ENCODE data around the gene RRP1B. TPM values are rescaled to one million over a fixed set of nuclear protein-coding genes. Genes with fewer than 3 reads are reported as not detected.

RRP1B gene
- total and polyA plus RNA-seq, 9 of the 15 experiments (the other 6 are each of a cell fraction or from before 2014, with no cell fraction given) = 6.8 to 66.6 (median 41.9) TPM

GRCh38 chr21:43720539-43721166 is 61.3 kb downstream of the RRP1B start (continued):
- TF ChIP-seq, protein P1, sequence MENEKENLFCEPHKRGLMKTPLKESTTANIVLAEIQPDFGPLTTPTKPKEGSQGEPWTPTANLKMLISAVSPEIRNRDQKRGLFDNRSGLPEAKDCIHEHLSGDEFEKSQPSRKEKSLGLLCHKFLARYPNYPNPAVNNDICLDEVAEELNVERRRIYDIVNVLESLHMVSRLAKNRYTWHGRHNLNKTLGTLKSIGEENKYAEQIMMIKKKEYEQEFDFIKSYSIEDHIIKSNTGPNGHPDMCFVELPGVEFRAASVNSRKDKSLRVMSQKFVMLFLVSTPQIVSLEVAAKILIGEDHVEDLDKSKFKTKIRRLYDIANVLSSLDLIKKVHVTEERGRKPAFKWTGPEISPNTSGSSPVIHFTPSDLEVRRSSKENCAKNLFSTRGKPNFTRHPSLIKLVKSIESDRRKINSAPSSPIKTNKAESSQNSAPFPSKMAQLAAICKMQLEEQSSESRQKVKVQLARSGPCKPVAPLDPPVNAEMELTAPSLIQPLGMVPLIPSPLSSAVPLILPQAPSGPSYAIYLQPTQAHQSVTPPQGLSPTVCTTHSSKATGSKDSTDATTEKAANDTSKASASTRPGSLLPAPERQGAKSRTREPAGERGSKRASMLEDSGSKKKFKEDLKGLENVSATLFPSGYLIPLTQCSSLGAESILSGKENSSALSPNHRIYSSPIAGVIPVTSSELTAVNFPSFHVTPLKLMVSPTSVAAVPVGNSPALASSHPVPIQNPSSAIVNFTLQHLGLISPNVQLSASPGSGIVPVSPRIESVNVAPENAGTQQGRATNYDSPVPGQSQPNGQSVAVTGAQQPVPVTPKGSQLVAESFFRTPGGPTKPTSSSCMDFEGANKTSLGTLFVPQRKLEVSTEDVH (IDR thresholded peaks at IDR 0.05; ENCODE audit: low read depth, partially characterized antibody) = no peak
- TF ChIP-seq, protein P2, sequence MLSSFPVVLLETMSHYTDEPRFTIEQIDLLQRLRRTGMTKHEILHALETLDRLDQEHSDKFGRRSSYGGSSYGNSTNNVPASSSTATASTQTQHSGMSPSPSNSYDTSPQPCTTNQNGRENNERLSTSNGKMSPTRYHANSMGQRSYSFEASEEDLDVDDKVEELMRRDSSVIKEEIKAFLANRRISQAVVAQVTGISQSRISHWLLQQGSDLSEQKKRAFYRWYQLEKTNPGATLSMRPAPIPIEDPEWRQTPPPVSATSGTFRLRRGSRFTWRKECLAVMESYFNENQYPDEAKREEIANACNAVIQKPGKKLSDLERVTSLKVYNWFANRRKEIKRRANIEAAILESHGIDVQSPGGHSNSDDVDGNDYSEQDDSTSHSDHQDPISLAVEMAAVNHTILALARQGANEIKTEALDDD (IDR thresholded peaks at IDR 0.05) = no peak
- TF ChIP-seq SP2 (IDR thresholded peaks at IDR 0.05; ENCODE audit: extremely low read depth, low read depth, low read length, poor library complexity, severe bottlenecking) (no peak), ZNF561 (CRISPR knock-in tag; conservative IDR thresholded peaks at IDR 0.05) (no peak), HDAC3 (IDR thresholded peaks at IDR 0.05; ENCODE audit: borderline replicate concordance, partially characterized antibody) (no peak), ETS1 (conservative IDR thresholded peaks at IDR 0.05; ENCODE audit: control insufficient read depth, low read depth, low read length) (no peak), ZC3H11A (IDR thresholded peaks at IDR 0.05; ENCODE audit: low read depth, low read length) (no peak), ZNF830 (CRISPR knock-in tag; IDR thresholded peaks at IDR 0.05) (no peak), ZNF584 (CRISPR knock-in tag; IDR thresholded peaks at IDR 0.05; ENCODE audit: low read depth) (no peak), ZNF395 (CRISPR knock-in tag; IDR thresholded peaks at IDR 0.05) (no peak), ADNP (tag; IDR thresholded peaks at IDR 0.05) (no peak), IRF2 (CRISPR knock-in tag; IDR thresholded peaks at IDR 0.05) (0 out of 2 replicates have a peak, but pooled peaks have one; percentile 19), HDAC6 (IDR thresholded peaks at IDR 0.05; ENCODE audit: low read depth, low read length) (no peak), RBM39 (optimal IDR thresholded peaks at IDR 0.05; ENCODE audit: low read depth, low read length) (no peak), NFYB (IDR thresholded peaks at IDR 0.05; ENCODE audit: extremely low read depth, insufficient read length) (no peak), ZNF696 (CRISPR knock-in tag; conservative IDR thresholded peaks at IDR 0.05) (no peak), TEAD2 (tag; IDR thresholded peaks at IDR 0.05) (no peak), NR1H2 (CRISPR knock-in tag; IDR thresholded peaks at IDR 0.05) (no peak), ZKSCAN3 (CRISPR knock-in tag; IDR thresholded peaks at IDR 0.05) (no peak), ZNF780A (CRISPR knock-in tag; IDR thresholded peaks at IDR 0.05) (no peak)
- TF ChIP-seq, protein P3, sequence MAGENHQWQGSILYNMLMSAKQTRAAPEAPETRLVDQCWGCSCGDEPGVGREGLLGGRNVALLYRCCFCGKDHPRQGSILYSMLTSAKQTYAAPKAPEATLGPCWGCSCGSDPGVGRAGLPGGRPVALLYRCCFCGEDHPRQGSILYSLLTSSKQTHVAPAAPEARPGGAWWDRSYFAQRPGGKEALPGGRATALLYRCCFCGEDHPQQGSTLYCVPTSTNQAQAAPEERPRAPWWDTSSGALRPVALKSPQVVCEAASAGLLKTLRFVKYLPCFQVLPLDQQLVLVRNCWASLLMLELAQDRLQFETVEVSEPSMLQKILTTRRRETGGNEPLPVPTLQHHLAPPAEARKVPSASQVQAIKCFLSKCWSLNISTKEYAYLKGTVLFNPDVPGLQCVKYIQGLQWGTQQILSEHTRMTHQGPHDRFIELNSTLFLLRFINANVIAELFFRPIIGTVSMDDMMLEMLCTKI (IDR thresholded peaks at IDR 0.05; ENCODE audit: partially characterized antibody) = no peak

Data from K562 (cell line).